ENCODE data around the gene XAF1.
"Not testable (repeated sequence)": the region's sequence is repeated elsewhere in the genome, so short reads cannot be mapped to it uniquely, and the experiment has no call there.

XAF1 gene

GRCh38 chr17:6716736-6717135 is 39.1 kb upstream of the XAF1 start:
- ChIA-PET POLR2A (no interaction called here), CTCF (interaction anchor here (1.7 to 2.7 kb wide), 2 partner anchors 11 to 13 kb away, joined by 5 to 10 read pairs; no protein-coding TSS in a partner anchor)
- H3K4me3 ChIP-seq (ENCODE audit: control insufficient read depth in 1 of 7, extremely low read depth in 1 of 7, insufficient read depth in 4 of 7, low read depth in 2 of 7, low read length in 6 of 7): no peak overlapping the region
- no peak overlapping the region for H3K27ac ChIP-seq (ENCODE audit: insufficient read depth in 1 of 2, low read depth in 1 of 2, low read length in 2 of 2, poor library complexity in 1 of 2, severe bottlenecking in 2 of 2)
- H3K36me3 ChIP-seq (ENCODE audit: control insufficient read depth in 4 of 4, insufficient read depth in 4 of 4, low read length in 3 of 4): no peaks in the 10 kb centered on the region
- H3K27me3 ChIP-seq (replicated peaks in 2 of 5; ENCODE audit: control insufficient read depth in 4 of 5, insufficient read depth in 5 of 5, low read length in 4 of 5): peaks cover 0 to 35% (median 30%) of the 10 kb centered on the region in 5 experiments
- no CpG with 5 or more reads among the region's 2 CpGs for WGBS (ENCODE audit: insufficient coverage)
- no peak for DNase-seq
- peaks cover 0 to 27% (median 15%) of the 10 kb centered on the region in 4 experiments for H3K4me1 ChIP-seq (ENCODE audit: control extremely low read depth in 1 of 4, control insufficient read depth in 4 of 4, insufficient read depth in 4 of 4, low read length in 3 of 4)
- H3K9me3 ChIP-seq (ENCODE audit: control extremely low read depth in 1 of 5, control insufficient read depth in 4 of 5, insufficient read depth in 2 of 5, low read depth in 1 of 5, low read length in 4 of 5): peaks cover 0 to 14% (median 8%) of the 10 kb centered on the region in 5 experiments

GRCh38 chr17:6721744-6722143 is 34.1 kb upstream of the XAF1 start:
- Histone ChIP-seq H3K27me3 (replicated peaks in 2 of 5; ENCODE audit: control insufficient read depth in 4 of 5, insufficient read depth in 5 of 5, low read length in 4 of 5) (peaks cover 0 to 8% (median 1%) of the 10 kb centered on the region in 5 experiments), H3K9me3 (ENCODE audit: control extremely low read depth in 1 of 5, control insufficient read depth in 4 of 5, insufficient read depth in 2 of 5, low read depth in 1 of 5, low read length in 4 of 5) (no peaks in the 10 kb centered on the region), H3K36me3 (ENCODE audit: control insufficient read depth in 4 of 4, insufficient read depth in 4 of 4, low read length in 3 of 4) (no peaks in the 10 kb centered on the region), H3K27ac (ENCODE audit: insufficient read depth in 1 of 2, low read depth in 1 of 2, low read length in 2 of 2, poor library complexity in 1 of 2, severe bottlenecking in 2 of 2) (no peak overlapping the region), H3K4me1 (ENCODE audit: control extremely low read depth in 1 of 4, control insufficient read depth in 4 of 4, insufficient read depth in 4 of 4, low read length in 3 of 4) (peaks cover 0 to 4% (median 0%) of the 10 kb centered on the region in 4 experiments), H3K4me3 (ENCODE audit: control insufficient read depth in 1 of 7, extremely low read depth in 1 of 7, insufficient read depth in 4 of 7, low read depth in 2 of 7, low read length in 6 of 7) (no peak overlapping the region)
- POLR2A ChIA-PET: no interaction called here
- CTCF ChIA-PET: no interaction called here
- DNase-seq: no peak
- WGBS (ENCODE audit: insufficient coverage): 92% methylated on average over 5 of the region's 5 CpGs

DNA sequence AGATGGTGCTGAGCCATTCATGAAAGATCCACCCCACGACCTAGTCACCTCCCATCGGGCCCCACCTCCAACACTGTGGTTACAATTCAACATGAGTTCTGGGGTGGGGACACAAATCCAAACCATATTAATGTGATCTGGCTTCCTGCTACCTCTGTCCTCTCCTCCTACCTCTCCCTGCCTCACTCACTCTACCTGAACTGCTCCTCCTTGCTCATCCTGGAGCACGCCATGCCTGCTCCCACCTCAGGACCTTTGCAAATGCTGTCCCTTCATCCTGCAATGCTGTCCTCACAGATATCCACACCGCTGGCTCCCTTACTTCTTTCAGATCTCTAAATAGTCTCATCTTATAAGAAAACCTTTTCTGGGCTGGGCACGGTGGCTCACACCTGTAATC is 31.8 kb upstream of the XAF1 start:
- no peaks in the 10 kb centered on the region for H3K9me3 ChIP-seq (ENCODE audit: control extremely low read depth in 1 of 5, control insufficient read depth in 4 of 5, insufficient read depth in 2 of 5, low read depth in 1 of 5, low read length in 4 of 5)
- H3K4me1 ChIP-seq (ENCODE audit: control extremely low read depth in 1 of 4, control insufficient read depth in 4 of 4, insufficient read depth in 4 of 4, low read length in 3 of 4): peaks cover 0 to 4% (median 0%) of the 10 kb centered on the region in 4 experiments
- peaks cover 0 to 8% (median 1%) of the 10 kb centered on the region in 5 experiments for H3K27me3 ChIP-seq (replicated peaks in 2 of 5; ENCODE audit: control insufficient read depth in 4 of 5, insufficient read depth in 5 of 5, low read length in 4 of 5)
- POLR2A ChIA-PET: no interaction called here
- CTCF ChIA-PET: no interaction called here
- no peak overlapping the region for H3K4me3 ChIP-seq (ENCODE audit: control insufficient read depth in 1 of 7, extremely low read depth in 1 of 7, insufficient read depth in 4 of 7, low read depth in 2 of 7, low read length in 6 of 7)
- whole genome bisulfite sequencing (ENCODE audit: insufficient coverage): 95% methylated on average over 5 of the region's 5 CpGs
- H3K27ac ChIP-seq (ENCODE audit: insufficient read depth in 1 of 2, low read depth in 1 of 2, low read length in 2 of 2, poor library complexity in 1 of 2, severe bottlenecking in 2 of 2): no peak overlapping the region
- no peaks in the 10 kb centered on the region for H3K36me3 ChIP-seq (ENCODE audit: control insufficient read depth in 4 of 4, insufficient read depth in 4 of 4, low read length in 3 of 4)
- no peak for DNase-seq

DNA sequence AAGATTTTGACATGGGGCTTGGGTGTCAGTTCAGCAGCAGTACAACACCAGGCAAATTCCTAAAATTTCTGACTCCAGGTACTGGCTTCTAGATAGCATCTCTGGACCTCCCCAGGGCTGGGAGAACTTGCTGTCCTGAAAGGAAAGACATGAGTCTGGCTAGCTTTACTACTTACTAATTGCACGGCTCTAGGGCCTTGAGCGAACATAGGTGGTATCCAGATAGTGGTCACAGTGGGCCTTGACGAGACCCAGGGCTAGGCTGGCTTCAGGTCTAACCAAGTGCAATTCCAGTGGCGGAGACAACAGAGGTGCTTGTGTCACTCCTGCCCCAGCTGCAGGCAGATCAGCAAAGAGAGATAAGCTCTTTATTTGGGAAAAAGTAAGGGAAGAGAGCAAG is 26.3 kb upstream of the XAF1 start:
- no peak for DNase-seq
- Histone ChIP-seq H3K27me3 (replicated peaks in 2 of 5; ENCODE audit: control insufficient read depth in 4 of 5, insufficient read depth in 5 of 5, low read length in 4 of 5) (peaks cover 0 to 8% (median 1%) of the 10 kb centered on the region in 5 experiments), H3K4me1 (ENCODE audit: control extremely low read depth in 1 of 4, control insufficient read depth in 4 of 4, insufficient read depth in 4 of 4, low read length in 3 of 4) (no peaks in the 10 kb centered on the region), H3K27ac (ENCODE audit: insufficient read depth in 1 of 2, low read depth in 1 of 2, low read length in 2 of 2, poor library complexity in 1 of 2, severe bottlenecking in 2 of 2) (no peak overlapping the region), H3K9me3 (ENCODE audit: control extremely low read depth in 1 of 5, control insufficient read depth in 4 of 5, insufficient read depth in 2 of 5, low read depth in 1 of 5, low read length in 4 of 5) (no peaks in the 10 kb centered on the region), H3K4me3 (ENCODE audit: control insufficient read depth in 1 of 7, extremely low read depth in 1 of 7, insufficient read depth in 4 of 7, low read depth in 2 of 7, low read length in 6 of 7) (no peak overlapping the region), H3K36me3 (ENCODE audit: control insufficient read depth in 4 of 4, insufficient read depth in 4 of 4, low read length in 3 of 4) (no peaks in the 10 kb centered on the region)
- POLR2A ChIA-PET: no interaction called here
- WGBS (ENCODE audit: insufficient coverage): 100% methylated on average over 4 of the region's 4 CpGs
- CTCF ChIA-PET: interaction anchor here (1.2 to 1.5 kb wide), 2 partner anchors 14 to 20 kb away, joined by 3 to 5 read pairs; no protein-coding TSS in a partner anchor

GRCh38 chr17:6746665-6747064 is 9.2 kb upstream of the XAF1 start:
- H3K4me1 ChIP-seq (ENCODE audit: control extremely low read depth in 1 of 4, control insufficient read depth in 4 of 4, insufficient read depth in 4 of 4, low read length in 3 of 4); H3K9me3 ChIP-seq (ENCODE audit: control extremely low read depth in 1 of 5, control insufficient read depth in 4 of 5, insufficient read depth in 2 of 5, low read depth in 1 of 5, low read length in 4 of 5); H3K36me3 ChIP-seq (ENCODE audit: control insufficient read depth in 4 of 4, insufficient read depth in 4 of 4, low read length in 3 of 4); DNase-seq; H3K27ac ChIP-seq (ENCODE audit: insufficient read depth in 1 of 2, low read depth in 1 of 2, low read length in 2 of 2, poor library complexity in 1 of 2, severe bottlenecking in 2 of 2); H3K27me3 ChIP-seq (replicated peaks in 2 of 5; ENCODE audit: control insufficient read depth in 4 of 5, insufficient read depth in 5 of 5, low read length in 4 of 5); H3K4me3 ChIP-seq (ENCODE audit: control insufficient read depth in 1 of 7, extremely low read depth in 1 of 7, insufficient read depth in 4 of 7, low read depth in 2 of 7, low read length in 6 of 7); CTCF ChIA-PET: not testable (repeated sequence)
- WGBS (ENCODE audit: insufficient coverage): 100% methylated on average over 3 of the region's 6 CpGs
- POLR2A ChIA-PET: interaction anchor here (0.5 kb wide), 1 partner anchor 144 kb away, joined by 4 read pairs; no protein-coding TSS in a partner anchor

GRCh38 chr17:6748617-6749016 is 7.2 kb upstream of the XAF1 start:
- DNase-seq: no peak
- Histone ChIP-seq H3K27me3 (replicated peaks in 2 of 5; ENCODE audit: control insufficient read depth in 4 of 5, insufficient read depth in 5 of 5, low read length in 4 of 5) (no peaks in the 10 kb centered on the region), H3K4me3 (ENCODE audit: control insufficient read depth in 1 of 7, extremely low read depth in 1 of 7, insufficient read depth in 4 of 7, low read depth in 2 of 7, low read length in 6 of 7) (no peak overlapping the region), H3K9me3 (ENCODE audit: control extremely low read depth in 1 of 5, control insufficient read depth in 4 of 5, insufficient read depth in 2 of 5, low read depth in 1 of 5, low read length in 4 of 5) (no peaks in the 10 kb centered on the region), H3K27ac (ENCODE audit: insufficient read depth in 1 of 2, low read depth in 1 of 2, low read length in 2 of 2, poor library complexity in 1 of 2, severe bottlenecking in 2 of 2) (no peak overlapping the region), H3K36me3 (ENCODE audit: control insufficient read depth in 4 of 4, insufficient read depth in 4 of 4, low read length in 3 of 4) (no peaks in the 10 kb centered on the region), H3K4me1 (ENCODE audit: control extremely low read depth in 1 of 4, control insufficient read depth in 4 of 4, insufficient read depth in 4 of 4, low read length in 3 of 4) (peaks cover 6 to 17% (median 15%) of the 10 kb centered on the region in 4 experiments)
- ChIA-PET CTCF (interaction anchor here (1.4 kb wide), 1 partner anchor 132 kb away, joined by 3 read pairs; no protein-coding TSS in a partner anchor), POLR2A (no interaction called here)

- ChIA-PET POLR2A (no interaction called here), CTCF (interaction anchor here (0.9 to 1.4 kb wide), 5 partner anchors 20 to 131 kb away, joined by 3 to 4 read pairs (median 3); no protein-coding TSS in a partner anchor)
- Histone ChIP-seq H3K27me3 (replicated peaks in 2 of 5; ENCODE audit: control insufficient read depth in 4 of 5, insufficient read depth in 5 of 5, low read length in 4 of 5) (no peaks in the 10 kb centered on the region), H3K4me1 (ENCODE audit: control extremely low read depth in 1 of 4, control insufficient read depth in 4 of 4, insufficient read depth in 4 of 4, low read length in 3 of 4) (peaks cover 6 to 24% (median 20%) of the 10 kb centered on the region in 4 experiments), H3K36me3 (ENCODE audit: control insufficient read depth in 4 of 4, insufficient read depth in 4 of 4, low read length in 3 of 4) (no peaks in the 10 kb centered on the region), H3K9me3 (ENCODE audit: control extremely low read depth in 1 of 5, control insufficient read depth in 4 of 5, insufficient read depth in 2 of 5, low read depth in 1 of 5, low read length in 4 of 5) (no peaks in the 10 kb centered on the region), H3K4me3 (ENCODE audit: control insufficient read depth in 1 of 7, extremely low read depth in 1 of 7, insufficient read depth in 4 of 7, low read depth in 2 of 7, low read length in 6 of 7) (no peak overlapping the region), H3K27ac (ENCODE audit: insufficient read depth in 1 of 2, low read depth in 1 of 2, low read length in 2 of 2, poor library complexity in 1 of 2, severe bottlenecking in 2 of 2) (no peak overlapping the region)
- WGBS (ENCODE audit: insufficient coverage): 76% methylated on average over 3 of the region's 6 CpGs
- peak; percentile 27 to 55 (median 40) for DNase-seq
These were observed 6.3 kb upstream of the XAF1 start for GRCh38 chr17:6749519-6749918.

Measured in common myeloid progenitor, CD34-positive (primary cell).